IPS DF 6.9 (cell line): Measurements from ENCODE around the gene TGFBR3L.

Source experiments
- DNase-seq: peaks from one replicate; pipeline ENCODE4 v3.0.0-alpha.2; 2013; ENCODE audit warnings: low read depth, low spot score
- H3K27ac ChIP-seq: one replicate; pipeline ENCODE4 v1.5.1; 2013; ENCODE audit warnings: low read length, control low read depth
- H3K27me3 ChIP-seq: 2 replicates; pipeline ENCODE4 v1.6.1; 2013; ENCODE audit warnings: mild to moderate bottlenecking, low read length; ENCODE audit not compliant: control insufficient read depth, insufficient read depth
- H3K36me3 ChIP-seq: 2 replicates; pipeline ENCODE4 v1.6.1; 2013; ENCODE audit warnings: low read length; ENCODE audit not compliant: control insufficient read depth, insufficient read depth
- H3K4me1 ChIP-seq: 2 replicates; pipeline ENCODE4 v1.6.1; 2013; ENCODE audit warnings: low read length; ENCODE audit not compliant: control insufficient read depth, insufficient read depth
- H3K4me3 ChIP-seq: 2 replicates; pipeline ENCODE4 v1.5.1; 2013; ENCODE audit warnings: mild to moderate bottlenecking, low read length
- H3K9me3 ChIP-seq: 2 replicates; pipeline ENCODE4 v1.6.1; 2013; ENCODE audit warnings: low read length, inconsistent platforms; ENCODE audit not compliant: control insufficient read depth, insufficient read depth
- whole genome bisulfite sequencing: extraction: QIAGEN DNeasy Blood & Tissue Kit; methylation state at CpG from one replicate; pipeline ENCODE4 v1.1.7; 2013; ENCODE audit warnings: mixed read lengths, missing lambda C conversion rate; ENCODE audit not compliant: insufficient read length, insufficient coverage; 5-methylcytosine and 5-hydroxymethylcytosine counted together

The TGFBR3L gene

DNA sequence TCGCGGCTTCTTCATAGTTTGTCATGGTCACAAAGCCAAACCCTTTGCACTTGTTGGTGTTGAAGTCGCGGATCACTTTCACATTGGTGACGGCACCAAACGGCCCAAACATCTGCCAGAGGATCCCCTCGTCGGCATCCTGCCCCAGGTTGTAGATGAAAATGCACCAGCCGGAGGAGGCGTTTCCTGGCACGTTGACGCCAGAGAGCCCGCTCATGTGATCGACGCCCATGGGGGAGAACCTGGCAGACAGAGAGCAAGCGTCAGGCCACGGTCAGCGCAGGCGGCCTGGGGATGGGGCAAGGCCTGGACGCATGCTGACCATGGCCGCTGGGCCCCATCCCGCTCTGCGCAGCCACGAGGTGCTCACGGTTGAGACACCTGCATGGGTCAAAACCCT is 48.9 kb downstream of the TGFBR3L start:
- WGBS: no CpG with 5 or more reads among the region's 25 CpGs
- peaks cover under 1% of the 10 kb centered on the region; the same call in 1 of the 2 replicates for H3K4me1 ChIP-seq
- H3K9me3 ChIP-seq: no peaks in the 10 kb centered on the region
- no peaks in the 10 kb centered on the region for H3K27me3 ChIP-seq
- no peak overlapping the region for H3K27ac ChIP-seq
- no peak overlapping the region for H3K4me3 ChIP-seq
- no peak for DNase-seq
- H3K36me3 ChIP-seq: peaks cover 32% of the 10 kb centered on the region

DNA sequence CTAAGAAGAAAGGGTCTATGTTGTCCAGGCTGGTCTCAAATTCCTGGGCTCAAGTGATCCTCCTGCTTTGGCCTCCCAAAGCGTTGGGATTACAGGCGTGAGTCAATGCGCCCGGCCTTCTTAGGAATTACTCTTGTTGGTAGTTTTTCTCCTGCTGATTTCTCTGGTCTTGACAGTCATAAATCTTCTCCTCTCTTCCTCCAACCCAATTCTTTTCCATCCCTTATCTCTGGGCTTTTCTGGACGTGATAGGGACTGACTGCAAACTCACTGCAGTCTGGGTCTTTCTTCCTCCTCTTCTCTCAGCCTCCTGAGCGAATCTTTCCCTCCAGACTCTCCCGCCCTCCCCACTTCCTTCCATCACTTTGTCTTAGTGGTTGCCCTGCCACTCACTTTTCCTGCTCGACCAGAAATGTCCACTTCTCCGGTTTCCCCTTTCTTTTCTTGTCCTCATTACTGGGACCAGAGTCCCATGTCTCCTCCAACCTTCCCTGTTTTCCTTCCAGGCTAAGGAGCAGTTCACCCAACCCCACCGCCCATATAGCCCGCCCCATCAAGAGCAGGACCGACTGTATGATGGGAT is 50.7 kb downstream of the TGFBR3L start:
- Histone ChIP-seq H3K4me3 (no peak overlapping the region), H3K27me3 (no peaks in the 10 kb centered on the region), H3K36me3 (peaks cover 36% of the 10 kb centered on the region), H3K4me1 (peaks cover 7% of the 10 kb centered on the region), H3K9me3 (no peaks in the 10 kb centered on the region), H3K27ac (no peak overlapping the region)
- no peak for DNase-seq
- WGBS: no CpG with 5 or more reads among the region's 12 CpGs

- DNase-seq: no peak
- Histone ChIP-seq H3K36me3 (peaks cover 36% of the 10 kb centered on the region), H3K27me3 (no peaks in the 10 kb centered on the region), H3K4me3 (no peak overlapping the region), H3K27ac (no peak overlapping the region), H3K4me1 (peaks cover 7% of the 10 kb centered on the region), H3K9me3 (no peaks in the 10 kb centered on the region)
- WGBS: no CpG with 5 or more reads among the region's 12 CpGs
These were observed 51.5 kb downstream of the TGFBR3L start for GRCh38 chr19:7965921-7966665.

DNA sequence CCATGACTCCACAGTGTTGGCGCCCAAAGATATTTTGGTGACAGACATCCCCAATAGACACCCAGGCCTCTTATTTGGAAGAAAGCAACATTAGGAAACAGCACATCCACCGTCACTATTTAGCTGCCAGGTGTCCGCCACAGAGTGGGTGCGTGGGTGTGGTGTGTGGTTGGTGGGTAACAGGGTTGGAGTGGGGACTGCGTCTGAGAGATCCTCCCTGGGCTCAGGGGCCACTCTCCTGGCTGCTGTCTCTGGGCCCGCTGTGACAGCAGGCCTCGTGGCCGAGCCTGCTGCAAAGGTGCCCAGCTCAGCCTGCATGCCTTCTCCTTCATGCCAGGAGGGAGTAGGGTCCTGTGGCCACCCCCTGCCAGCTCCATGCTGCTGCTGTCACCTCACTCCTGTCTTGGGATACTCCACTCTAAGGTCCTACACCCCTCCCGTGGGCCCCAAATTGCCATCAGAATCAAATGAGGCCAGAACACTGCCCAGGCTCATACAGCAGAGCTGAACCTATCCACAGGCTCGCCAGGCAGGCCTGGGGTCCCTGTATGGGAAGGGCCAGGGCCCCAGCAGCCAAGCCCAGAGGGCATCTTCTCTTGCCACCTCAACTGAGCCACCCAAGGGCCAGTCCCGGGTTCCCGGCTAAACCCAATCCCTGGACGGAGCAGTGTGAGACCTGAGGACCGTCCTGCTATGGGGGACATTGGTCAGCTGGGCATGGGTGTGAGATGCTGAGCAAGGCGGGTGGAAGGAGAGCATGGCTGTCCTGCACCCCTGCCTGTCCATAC is 53.6 kb downstream of the TGFBR3L start:
- Histone ChIP-seq H3K4me3 (no peak overlapping the region), H3K4me1 (peaks cover 7% of the 10 kb centered on the region), H3K9me3 (no peaks in the 10 kb centered on the region), H3K27ac (no peak overlapping the region), H3K36me3 (peaks cover 31% of the 10 kb centered on the region), H3K27me3 (no peaks in the 10 kb centered on the region)
- DNase-seq: no peak
- WGBS: no CpG with 5 or more reads among the region's 15 CpGs
